H9 (cell line): Measurements from ENCODE around the gene DENND5A. TPM values are rescaled to one million over a fixed set of nuclear protein-coding genes. Genes with fewer than 3 reads are reported as not detected.

Experiments
- DNase-seq: peaks from one replicate; pipeline ENCODE4 v3.0.0-alpha.2; 2017
- H2AFZ ChIP-seq: one replicate; pipeline ENCODE4 v1.6.1; 2013; ENCODE audit warnings: mild to moderate bottlenecking, low read length, control low read depth, moderate library complexity
- H2AK5ac ChIP-seq: 2 replicates; pipeline ENCODE4 v1.6.1; 2013; ENCODE audit warnings: low read length, control low read depth, mixed read lengths; ENCODE audit not compliant: insufficient read length
- H2BK120ac ChIP-seq: one replicate; pipeline ENCODE4 v1.6.1; 2013; ENCODE audit warnings: low read depth, mild to moderate bottlenecking, low read length, control low read depth, inconsistent platforms; ENCODE audit not compliant: poor library complexity, severe bottlenecking
- H2BK12ac ChIP-seq: 2 replicates; pipeline ENCODE4 v1.6.1; 2013; ENCODE audit warnings: low read length, control low read depth, mixed read lengths, low read depth; ENCODE audit not compliant: insufficient read length
- H2BK15ac ChIP-seq: 2 replicates; pipeline ENCODE4 v1.6.1; 2013; ENCODE audit warnings: low read depth, low read length, control low read depth
- H2BK20ac ChIP-seq: one replicate; pipeline ENCODE4 v1.6.1; 2013; ENCODE audit warnings: low read depth, mild to moderate bottlenecking, low read length, control low read depth, inconsistent platforms; ENCODE audit not compliant: poor library complexity, severe bottlenecking
- H2BK5ac ChIP-seq: 2 replicates; pipeline ENCODE4 v1.6.1; 2013; ENCODE audit warnings: low read length, control low read depth, mixed read lengths; ENCODE audit not compliant: insufficient read length
- H3K14ac ChIP-seq: 2 replicates; pipeline ENCODE4 v1.6.1; 2013; ENCODE audit warnings: low read length, control low read depth; ENCODE audit not compliant: insufficient read depth
- H3K18ac ChIP-seq: 2 replicates; pipeline ENCODE4 v1.6.1; 2013; ENCODE audit warnings: low read depth, mild to moderate bottlenecking, mixed read lengths, low read length, control low read depth; ENCODE audit not compliant: insufficient read length
- H3K23ac ChIP-seq: 2 replicates; pipeline ENCODE4 v1.6.1; 2013; ENCODE audit warnings: low read length, control low read depth, mixed read lengths, low read depth; ENCODE audit not compliant: insufficient read length
- H3K23me2 ChIP-seq: 2 replicates; pipeline ENCODE4 v1.6.1; 2013; ENCODE audit warnings: low read depth, mild to moderate bottlenecking, mixed read lengths, low read length, control low read depth; ENCODE audit not compliant: insufficient read length, poor library complexity, severe bottlenecking
- H3K27ac ChIP-seq: 2 replicates; pipeline ENCODE4 v1.5.1; 2013; ENCODE audit warnings: low read length, control low read depth, mixed read lengths, low read depth; ENCODE audit not compliant: insufficient read length
- H3K27me3 ChIP-seq: 2 replicates; pipeline ENCODE4 v1.6.1; 2013; ENCODE audit warnings: low read length, control low read depth, inconsistent platforms; ENCODE audit not compliant: insufficient read depth
- H3K4ac ChIP-seq: 2 replicates; pipeline ENCODE4 v1.6.1; 2013; ENCODE audit warnings: low read depth, mild to moderate bottlenecking, control low read depth, inconsistent platforms, low read length, moderate library complexity
- H3K4me1 ChIP-seq: 2 replicates; pipeline ENCODE4 v1.6.1; 2013; ENCODE audit warnings: low read length, control low read depth, inconsistent platforms; ENCODE audit not compliant: insufficient read depth
- H3K4me2 ChIP-seq: 2 replicates; pipeline ENCODE4 v1.6.1; 2013; ENCODE audit warnings: low read length, control low read depth, mixed read lengths; ENCODE audit not compliant: insufficient read length, insufficient read depth
- H3K56ac ChIP-seq: 2 replicates; pipeline ENCODE4 v1.6.1; 2013; ENCODE audit warnings: low read depth, mild to moderate bottlenecking, mixed read lengths, low read length, control low read depth; ENCODE audit not compliant: insufficient read length
- H3K79me1 ChIP-seq: 2 replicates; pipeline ENCODE4 v1.6.1; 2013; ENCODE audit warnings: low read depth, mild to moderate bottlenecking, moderate library complexity, low read length, control low read depth, inconsistent platforms; ENCODE audit not compliant: insufficient read depth, poor library complexity, severe bottlenecking
- H3K79me2 ChIP-seq: 2 replicates; pipeline ENCODE4 v1.6.1; 2013; ENCODE audit warnings: low read length, control low read depth, inconsistent platforms; ENCODE audit not compliant: insufficient read depth
- H3K9ac ChIP-seq: 2 replicates; pipeline ENCODE4 v1.6.1; 2013; ENCODE audit warnings: low read length, control low read depth, mixed read lengths; ENCODE audit not compliant: insufficient read length; ENCODE audit errors: extremely low read depth
- H3K9me3 ChIP-seq: one replicate; pipeline ENCODE4 v1.6.1; 2013; ENCODE audit warnings: low read depth, low read length, inconsistent platforms; ENCODE audit not compliant: control insufficient read depth
- H3T11ph ChIP-seq: one replicate; pipeline ENCODE4 v1.6.1; 2013; ENCODE audit warnings: mild to moderate bottlenecking, low read length, control low read depth, inconsistent platforms
- H4K20me1 ChIP-seq: one replicate; pipeline ENCODE4 v1.6.1; 2013; ENCODE audit not compliant: control insufficient read depth, insufficient read length, insufficient read depth
- H4K5ac ChIP-seq: 2 replicates; pipeline ENCODE4 v1.6.1; 2013; ENCODE audit warnings: low read depth, mild to moderate bottlenecking, mixed read lengths, low read length, control low read depth; ENCODE audit not compliant: insufficient read length
- H4K8ac ChIP-seq: replicated peaks from 2 replicates; pipeline ENCODE4 v1.6.1; 2013; ENCODE audit warnings: low read length, control low read depth, mixed read lengths, low read depth; ENCODE audit not compliant: insufficient read length
- H4K91ac ChIP-seq: 2 replicates; pipeline ENCODE4 v1.6.1; 2013; ENCODE audit warnings: low read depth, mild to moderate bottlenecking, moderate library complexity, mixed read lengths, low read length, control low read depth; ENCODE audit not compliant: insufficient read length
- H3K27ac Mint-ChIP-seq, 3 experiments: 2 replicates in 2 of 3; 3 replicates in 1 of 3; pipeline ENCODE4 v1.8.0; 2020 to 2021; ENCODE audit warnings: mixed read lengths in 3 of 3, mild to moderate bottlenecking in 1 of 3, moderate library complexity in 1 of 3
- H3K27me3 Mint-ChIP-seq: 2 replicates; pipeline ENCODE4 v1.8.0; 2021; ENCODE audit warnings: low read depth, mild to moderate bottlenecking, moderate library complexity, mixed read lengths
- H3K36me3 Mint-ChIP-seq, 3 experiments: 2 replicates in 2 of 3; 3 replicates in 1 of 3; pipeline ENCODE4 v1.8.0; 2020 to 2021; ENCODE audit warnings: low read depth in 3 of 3, mixed read lengths in 3 of 3; ENCODE audit not compliant: insufficient read depth in 1 of 3
- H3K4me1 Mint-ChIP-seq, 2 experiments: 2 replicates each; pipeline ENCODE4 v1.8.0; 2020; ENCODE audit warnings: mixed read lengths in 2 of 2
- H3K4me3 Mint-ChIP-seq, 2 experiments: 2 replicates in 1 of 2; 3 replicates in 1 of 2; pipeline ENCODE4 v1.8.0; 2020 to 2021; ENCODE audit warnings: mild to moderate bottlenecking in 2 of 2, mixed read lengths in 2 of 2, moderate library complexity in 1 of 2
- H3K9me3 Mint-ChIP-seq, 2 experiments: 2 replicates in 1 of 2; 3 replicates in 1 of 2; pipeline ENCODE4 v1.8.0; 2020; ENCODE audit warnings: mild to moderate bottlenecking in 2 of 2, mixed read lengths in 2 of 2, moderate library complexity in 1 of 2
- CTCF ChIP-seq: fragments of 200-600 bp; sonication (generic); conservative IDR thresholded peaks from 3 replicates; pipeline ENCODE4 v1.8.0; 2021; ENCODE audit warnings: antibody characterized with exemption, mild to moderate bottlenecking
- WGBS: extraction: QIAGEN DNeasy Blood & Tissue Kit; methylation state at CpG from one replicate; pipeline ENCODE4 v1.1.7; 2013; ENCODE audit warnings: missing lambda C conversion rate, low lambda C conversion rate, mixed read lengths; ENCODE audit not compliant: insufficient read length; ENCODE audit errors: extremely low coverage; 5-methylcytosine and 5-hydroxymethylcytosine counted together
- total RNA-seq: library from RNA; stranded (reverse); gene quantifications from 2 replicates; pipeline ENCODE4 v1.2.1, GENCODE V29; 2021

Gene DENND5A
- total RNA-seq, 1 experiment from 2014 or later = 59.6 TPM

GRCh38 chr11:9145283-9145682 lies 119.9 kb downstream of the DENND5A start:
- no peak overlapping the region for H3K4me2 ChIP-seq

More at GRCh38 chr11:9145283-9145682, 119.9 kb downstream of the DENND5A start:
- H2BK15ac ChIP-seq = no peak overlapping the region
- no peak overlapping the region for H2BK120ac ChIP-seq
- H4K5ac ChIP-seq = no peak overlapping the region
- H2BK12ac ChIP-seq = no peak overlapping the region
- H3T11ph ChIP-seq = no peak overlapping the region
- no peak overlapping the region for H3K23ac ChIP-seq
- peaks cover 0 to 5% of the 10 kb centered on the region in 2 experiments; a peak in 1 of 4 replicates for H3K4me1 Mint-ChIP-seq
- H3K4me1 ChIP-seq = no peaks in the 10 kb centered on the region
- H3K27ac ChIP-seq = no peak overlapping the region
- no peak for TF ChIP-seq CTCF
- H4K8ac ChIP-seq = no peak overlapping the region
- no peak overlapping the region for H4K91ac ChIP-seq
- no peak overlapping the region for H2AFZ ChIP-seq
- no peaks in the 10 kb centered on the region for H3K23me2 ChIP-seq
- H3K27me3 Mint-ChIP-seq = no peaks in the 10 kb centered on the region
- H3K27ac Mint-ChIP-seq = peak overlapping the region in 2 of 3 experiments; percentile 53 to 62; a peak in 2 of 7 replicates
- no peak overlapping the region for H3K4me3 Mint-ChIP-seq
- H4K20me1 ChIP-seq = no peaks in the 10 kb centered on the region
- H3K9ac ChIP-seq = no peak overlapping the region
- no peaks in the 10 kb centered on the region for H3K9me3 ChIP-seq
- no peak for DNase-seq
- H3K79me1 ChIP-seq = no peaks in the 10 kb centered on the region
- H2AK5ac ChIP-seq = no peak overlapping the region
- no peak overlapping the region for H3K14ac ChIP-seq
- H3K36me3 Mint-ChIP-seq = peaks cover 28 to 87% (median 86%) of the 10 kb centered on the region in 3 experiments; a peak in 6 of 7 replicates
- no peak overlapping the region for H3K4ac ChIP-seq
- no peaks in the 10 kb centered on the region for H3K79me2 ChIP-seq
- H3K18ac ChIP-seq = no peak overlapping the region
- H3K9me3 Mint-ChIP-seq = no peaks in the 10 kb centered on the region
- no CpG with 5 or more reads among the region's 2 CpGs for WGBS
- H2BK20ac ChIP-seq = no peak overlapping the region
- no peak overlapping the region for H2BK5ac ChIP-seq
- H3K56ac ChIP-seq = no peak overlapping the region
- no peaks in the 10 kb centered on the region for H3K27me3 ChIP-seq
